Inflammatory macrophage (primary cell): ENCODE results near the gene RINT1.

Experiments
- DNase-seq, 2 donors: peaks; one replicate each; pipeline ENCODE4 v3.0.0-alpha.2; 2020 to 2022

RINT1 gene

GRCh38 chr7:105599551-105599950 is 67.5 kb downstream of the RINT1 start:
- no peak for DNase-seq

- no peak for DNase-seq
Measured at GRCh38 chr7:105600720-105601550, 68.9 kb downstream of the RINT1 start.

- no peak for DNase-seq
Measured at GRCh38 chr7:105602325-105603305, 70.6 kb downstream of the RINT1 start.

GRCh38 chr7:105610165-105610930 is 78.3 kb downstream of the RINT1 start:
- no peak for DNase-seq

- DNase-seq = no peak
Measured at GRCh38 chr7:105611856-105612775, 80.1 kb downstream of the RINT1 start.

- no peak for DNase-seq
Measured at GRCh38 chr7:105612806-105613205, 80.8 kb downstream of the RINT1 start.

- no peak for DNase-seq
Measured at GRCh38 chr7:105613611-105614330, 81.8 kb downstream of the RINT1 start.

- peak in 1 of 2 donors; percentile 3 for DNase-seq
Measured at GRCh38 chr7:105614341-105614840, 82.4 kb downstream of the RINT1 start.
